Right atrium auricular region (tissue), 2 donors: ENCODE data around the gene CNGA3. TPM values are rescaled to one million over a fixed set of nuclear protein-coding genes. Genes with fewer than 3 reads are reported as not detected.

Experiments
- DNase-seq: peaks from one replicate; pipeline ENCODE4 v3.0.0-alpha.2; 2019; ENCODE audit warnings: low spot score
- H3K27ac ChIP-seq, 2 donors: fragments of 200-600 bp; sonication (generic); 1 replicate in 1 of 2; 2 replicates in 1 of 2; pipeline ENCODE4 v1.5.1; 2016 to 2019
- H3K27me3 ChIP-seq, 2 donors: fragments of 200-600 bp; sonication (generic); one replicate each; pipeline versions ENCODE4 v1.5.1 to v1.6.0; 2017 to 2019
- H3K36me3 ChIP-seq: fragments of 200-600 bp; sonication (generic); one replicate; pipeline ENCODE4 v1.5.1; 2016
- H3K4me1 ChIP-seq, 2 donors: fragments of 200-600 bp; sonication (generic); one replicate each; pipeline versions ENCODE4 v1.5.1 to v1.6.0; 2017 to 2019
- H3K4me3 ChIP-seq, 2 donors: fragments of 200-600 bp; sonication (generic); 1 replicate in 1 of 2; 2 replicates in 1 of 2; pipeline ENCODE4 v1.5.1; 2017 to 2019; ENCODE audit warnings: mild to moderate bottlenecking in 1 of 2, moderate library complexity in 1 of 2
- H3K9me3 ChIP-seq, 2 donors: fragments of 200-600 bp; sonication (generic); one replicate each; pipeline ENCODE4 v1.5.1; 2019
- CTCF ChIP-seq, 2 donors: fragments of 200-600 bp; sonication (generic); IDR thresholded peaks; one replicate each; pipeline ENCODE4 v1.5.1; 2019; ENCODE audit warnings: antibody characterized with exemption in 2 of 2
- total RNA-seq, 2 donors: library from RNA; depleted of rRNA; stranded (reverse); fragments of >200 nt; gene quantifications; one replicate each; pipeline ENCODE4 v1.1.0, GENCODE V29; 2016

Gene CNGA3
- total RNA-seq, 2 donors from 2014 or later, result not detected

DNA sequence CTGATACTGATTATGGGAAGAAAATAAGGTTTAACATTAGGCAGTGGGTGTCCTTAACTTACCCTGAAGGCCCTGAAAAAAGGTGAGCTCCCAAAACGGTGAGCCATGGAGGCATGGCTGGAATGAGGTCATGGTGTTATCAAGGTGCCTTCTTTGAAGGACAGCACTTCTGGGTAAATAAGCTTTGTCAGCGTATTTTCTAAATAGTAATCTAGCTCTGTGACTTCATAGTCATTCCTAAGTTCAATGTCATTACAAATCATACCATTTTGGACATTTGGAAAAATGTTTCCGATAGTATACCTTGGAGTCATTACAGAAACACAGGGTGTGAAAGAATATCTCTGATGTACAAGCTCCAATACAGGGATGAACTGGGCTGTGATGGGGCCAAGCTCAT, 35.2 kb upstream of the CNGA3 start:
- Histone ChIP-seq H3K4me1 (no peaks in the 10 kb centered on the region), H3K9me3 (no peaks in the 10 kb centered on the region), H3K4me3 (no peak overlapping the region), H3K36me3 (no peaks in the 10 kb centered on the region), H3K27ac (no peak overlapping the region), H3K27me3 (no peaks in the 10 kb centered on the region)
- no peak for DNase-seq
- TF ChIP-seq CTCF (IDR thresholded peaks at IDR 0.05), result no peak

GRCh38 chr2:98311771-98312545, 34.3 kb upstream of the CNGA3 start:
- no peaks in the 10 kb centered on the region for H3K4me1 ChIP-seq
- H3K36me3 ChIP-seq, result no peaks in the 10 kb centered on the region
- TF ChIP-seq CTCF (IDR thresholded peaks at IDR 0.05), result no peak
- DNase-seq, result no peak
- H3K4me3 ChIP-seq, result no peak overlapping the region
- no peak overlapping the region for H3K27ac ChIP-seq
- H3K9me3 ChIP-seq, result no peaks in the 10 kb centered on the region
- no peaks in the 10 kb centered on the region for H3K27me3 ChIP-seq

DNA sequence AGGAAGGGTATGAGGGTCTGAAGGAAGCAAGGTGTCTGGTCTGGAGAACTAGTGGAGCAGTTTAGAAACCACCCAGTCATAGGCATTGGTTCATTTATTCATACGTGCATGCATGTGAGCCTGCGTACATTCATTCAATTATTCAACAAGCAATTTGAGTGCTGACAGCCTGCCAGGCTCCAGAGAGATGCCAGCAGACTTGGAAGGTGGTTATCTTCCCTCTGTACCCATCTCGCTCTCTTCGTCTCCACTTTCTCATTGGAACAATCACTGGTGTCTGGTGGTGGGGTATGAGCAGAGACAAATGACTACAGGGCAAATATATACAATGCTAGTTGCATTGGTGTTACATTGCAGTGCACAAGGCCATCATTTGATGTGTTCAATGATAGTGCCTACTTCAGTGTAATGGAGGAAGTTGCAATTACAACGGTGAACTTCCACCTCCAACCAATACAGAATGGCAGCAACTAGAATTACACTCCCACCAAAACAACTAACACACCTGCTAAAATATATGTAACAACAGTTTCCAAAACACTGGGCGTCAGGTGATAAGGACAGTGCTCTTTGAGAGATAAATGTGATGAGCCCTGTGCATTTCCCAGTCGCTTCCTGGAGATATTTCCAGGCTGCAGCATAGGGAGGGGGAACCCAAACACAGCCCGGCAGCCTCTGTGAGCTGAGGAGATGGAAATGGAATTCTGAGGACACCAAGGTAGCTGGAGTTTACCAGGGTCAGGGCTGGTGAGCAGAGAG, 32.6 kb upstream of the CNGA3 start:
- H3K36me3 ChIP-seq, result no peaks in the 10 kb centered on the region
- H3K27me3 ChIP-seq, result no peaks in the 10 kb centered on the region
- TF ChIP-seq CTCF (IDR thresholded peaks at IDR 0.05), result no peak
- H3K4me1 ChIP-seq, result no peaks in the 10 kb centered on the region
- no peak for DNase-seq
- no peak overlapping the region for H3K4me3 ChIP-seq
- H3K27ac ChIP-seq, result no peak overlapping the region
- H3K9me3 ChIP-seq, result no peaks in the 10 kb centered on the region

DNA sequence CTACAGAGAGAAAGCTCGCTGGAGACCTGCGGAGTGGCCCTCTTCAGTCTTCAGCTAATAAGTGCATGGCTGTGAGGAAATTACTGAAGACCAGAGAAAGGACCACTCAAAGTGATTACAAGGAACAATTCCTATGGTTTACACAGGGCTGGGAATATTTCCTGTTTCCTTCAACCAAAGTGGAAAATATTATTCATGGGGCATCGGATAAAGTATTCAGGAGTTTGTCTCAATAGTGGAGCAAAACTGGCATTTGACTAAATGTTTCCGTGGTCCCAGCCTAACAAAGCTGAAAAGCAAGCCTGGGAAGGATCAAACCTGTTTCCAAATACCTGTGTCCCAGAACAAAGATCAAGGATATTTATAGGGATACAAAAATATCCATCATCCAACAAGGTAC, 32.0 kb upstream of the CNGA3 start:
- H3K27me3 ChIP-seq, result no peaks in the 10 kb centered on the region
- no peaks in the 10 kb centered on the region for H3K36me3 ChIP-seq
- no peaks in the 10 kb centered on the region for H3K4me1 ChIP-seq
- no peak overlapping the region for H3K4me3 ChIP-seq
- H3K9me3 ChIP-seq, result no peaks in the 10 kb centered on the region
- no peak for TF ChIP-seq CTCF (IDR thresholded peaks at IDR 0.05)
- no peak overlapping the region for H3K27ac ChIP-seq
- no peak for DNase-seq

DNA sequence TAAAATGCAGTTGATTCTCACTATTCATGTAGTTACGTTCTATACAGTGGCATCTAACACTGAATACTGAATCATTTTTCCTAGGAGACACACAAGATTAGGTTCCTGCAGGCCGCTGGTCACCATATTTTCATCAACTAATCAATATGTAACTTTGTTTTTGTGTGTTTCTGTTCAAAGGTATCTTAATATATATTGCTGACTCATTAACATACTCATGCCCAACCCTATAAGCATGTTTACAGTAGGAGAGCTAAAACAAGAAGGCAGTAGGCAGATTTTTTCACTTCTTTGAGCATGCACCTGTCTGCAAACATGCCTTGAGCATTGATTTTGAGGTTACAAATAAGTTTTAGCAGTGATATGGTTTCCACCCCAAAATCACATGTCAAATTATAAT, 30.3 kb upstream of the CNGA3 start:
- no peak overlapping the region for H3K4me3 ChIP-seq
- no peaks in the 10 kb centered on the region for H3K4me1 ChIP-seq
- H3K36me3 ChIP-seq, result no peaks in the 10 kb centered on the region
- no peak for DNase-seq
- no peak overlapping the region for H3K27ac ChIP-seq
- H3K27me3 ChIP-seq, result no peaks in the 10 kb centered on the region
- no peak for TF ChIP-seq CTCF (IDR thresholded peaks at IDR 0.05)
- peaks cover 4 to 11% of the 10 kb centered on the region in 2 donors for H3K9me3 ChIP-seq
